NT2/D1 (cell line): ENCODE measurements around the gene KLF6.

Source experiments
- DNase-seq: peaks from one replicate; pipeline ENCODE4 v3.0.0-alpha.2; 2011; ENCODE audit warnings: low read depth, low spot score
- H3K27me3 ChIP-seq: 2 replicates; pipeline ENCODE4 v1.6.0; 2011; ENCODE audit warnings: mild to moderate bottlenecking; ENCODE audit not compliant: insufficient read length, insufficient read depth
- H3K36me3 ChIP-seq: 2 replicates; pipeline ENCODE4 v1.6.1; 2011; ENCODE audit warnings: mild to moderate bottlenecking, low read length, mixed read lengths; ENCODE audit not compliant: insufficient read depth, insufficient read length
- H3K4me1 ChIP-seq: 2 replicates; pipeline ENCODE4 v1.5.1; 2011; ENCODE audit not compliant: insufficient read depth, insufficient read length
- H3K4me3 ChIP-seq: 2 replicates; pipeline ENCODE4 v1.5.1; 2011; ENCODE audit warnings: low read depth; ENCODE audit not compliant: insufficient read length
- H3K9ac ChIP-seq: 2 replicates; pipeline ENCODE4 v1.6.0; 2011; ENCODE audit warnings: low read depth; ENCODE audit not compliant: insufficient read length
- H3K9me3 ChIP-seq: 2 replicates; pipeline ENCODE4 v1.5.1; 2011; ENCODE audit warnings: mild to moderate bottlenecking, low read length; ENCODE audit not compliant: insufficient read depth
- SUZ12 ChIP-seq: IDR thresholded peaks from 2 replicates; pipeline ENCODE4 v1.6.1; 2011; ENCODE audit not compliant: insufficient read length, insufficient read depth; ENCODE audit errors: extremely low read depth
- YY1 ChIP-seq: IDR thresholded peaks from 2 replicates; pipeline ENCODE4 v1.6.1; 2011; ENCODE audit not compliant: insufficient read length, insufficient read depth
- ZNF274 ChIP-seq: IDR thresholded peaks from 2 replicates; pipeline ENCODE4 v1.6.1; 2011; ENCODE audit warnings: mild to moderate bottlenecking, low read depth, low read length

KLF6 gene

GRCh38 chr10:3754727-3755439 is 30.1 kb downstream of the KLF6 start:
- DNase-seq = no peak
- no peak for TF ChIP-seq SUZ12
- TF ChIP-seq ZNF274 = no peak
- no peak for TF ChIP-seq YY1
- no peak overlapping the region for H3K4me3 ChIP-seq
- no peaks in the 10 kb centered on the region for H3K36me3 ChIP-seq
- H3K9me3 ChIP-seq = no peaks in the 10 kb centered on the region
- H3K4me1 ChIP-seq = no peaks in the 10 kb centered on the region
- no peaks in the 10 kb centered on the region for H3K27me3 ChIP-seq
- H3K9ac ChIP-seq = no peak overlapping the region

- Histone ChIP-seq H3K36me3 (no peaks in the 10 kb centered on the region), H3K27me3 (no peaks in the 10 kb centered on the region), H3K9ac (no peak overlapping the region), H3K4me1 (no peaks in the 10 kb centered on the region), H3K4me3 (no peak overlapping the region), H3K9me3 (no peaks in the 10 kb centered on the region)
- TF ChIP-seq YY1 (no peak), ZNF274 (no peak), SUZ12 (no peak)
- DNase-seq = no peak
Observed at GRCh38 chr10:3750854-3751253, 34.2 kb downstream of the KLF6 start.

- Histone ChIP-seq H3K9me3 (no peaks in the 10 kb centered on the region), H3K36me3 (no peaks in the 10 kb centered on the region), H3K4me3 (no peak overlapping the region), H3K9ac (no peak overlapping the region), H3K27me3 (no peaks in the 10 kb centered on the region), H3K4me1 (no peaks in the 10 kb centered on the region)
- TF ChIP-seq YY1 = no peak
- DNase-seq = no peak
Observed at GRCh38 chr10:3750006-3750816, 34.8 kb downstream of the KLF6 start.

- H3K4me3 ChIP-seq = no peak overlapping the region
- no peaks in the 10 kb centered on the region for H3K9me3 ChIP-seq
- H3K9ac ChIP-seq = no peak overlapping the region
- H3K4me1 ChIP-seq = no peaks in the 10 kb centered on the region
- no peak for TF ChIP-seq YY1
- TF ChIP-seq ZNF274 = no peak
- TF ChIP-seq SUZ12 = no peak
- H3K36me3 ChIP-seq = no peaks in the 10 kb centered on the region
- no peaks in the 10 kb centered on the region for H3K27me3 ChIP-seq
- no peak for DNase-seq
Observed at GRCh38 chr10:3749600-3749999, 35.4 kb downstream of the KLF6 start.

DNA sequence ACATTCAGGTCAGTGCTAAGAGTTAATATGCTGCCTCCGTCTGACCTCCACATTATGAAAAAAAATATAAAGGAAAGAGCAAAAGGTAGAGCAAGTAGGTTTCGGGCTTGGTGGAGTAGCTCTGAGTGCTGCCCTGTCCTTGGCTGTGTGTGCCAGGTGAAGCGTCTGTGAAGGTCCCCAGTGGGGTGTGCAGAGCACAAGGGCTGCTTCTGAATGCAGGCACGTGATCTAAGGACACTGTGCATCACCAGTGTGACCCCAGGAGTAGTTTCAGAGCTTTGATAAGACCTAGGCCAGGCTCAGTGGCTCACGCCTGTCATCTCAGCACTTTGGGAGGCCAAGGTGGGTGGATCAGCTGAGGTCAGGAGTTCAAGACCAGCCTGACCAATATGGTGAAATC is 36.0 kb downstream of the KLF6 start:
- no peak for TF ChIP-seq YY1
- no peak for TF ChIP-seq ZNF274
- TF ChIP-seq SUZ12 = no peak
- Histone ChIP-seq H3K4me3 (no peak overlapping the region), H3K9ac (no peak overlapping the region), H3K9me3 (no peaks in the 10 kb centered on the region), H3K36me3 (no peaks in the 10 kb centered on the region), H3K4me1 (no peaks in the 10 kb centered on the region), H3K27me3 (no peaks in the 10 kb centered on the region)
- no peak for DNase-seq

DNA sequence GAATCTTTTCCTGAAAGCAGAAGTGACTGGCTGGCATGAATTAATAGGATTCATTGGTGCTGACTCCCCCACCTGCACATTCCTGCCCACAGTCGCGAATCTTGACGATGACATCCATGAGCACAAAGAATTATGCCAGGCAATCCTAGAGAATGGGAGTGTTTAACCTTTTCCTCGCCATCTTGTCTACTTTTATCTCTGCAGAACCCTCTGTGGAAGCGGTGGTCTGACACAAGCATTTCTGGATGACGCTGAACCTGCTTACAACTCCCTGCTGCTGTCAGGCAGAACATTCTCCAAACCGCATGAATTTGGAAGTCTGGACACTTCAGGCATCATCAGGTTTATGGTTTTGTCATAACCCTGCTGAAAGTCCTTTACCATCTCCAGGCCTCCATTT is 36.5 kb downstream of the KLF6 start:
- no peaks in the 10 kb centered on the region for H3K27me3 ChIP-seq
- no peak for DNase-seq
- no peak overlapping the region for H3K4me3 ChIP-seq
- no peak overlapping the region for H3K9ac ChIP-seq
- H3K4me1 ChIP-seq = no peaks in the 10 kb centered on the region
- TF ChIP-seq ZNF274 (no peak), YY1 (no peak), SUZ12 (no peak)
- no peaks in the 10 kb centered on the region for H3K9me3 ChIP-seq
- H3K36me3 ChIP-seq = no peaks in the 10 kb centered on the region

GRCh38 chr10:3747984-3748383 is 37.0 kb downstream of the KLF6 start:
- Histone ChIP-seq H3K36me3 (no peaks in the 10 kb centered on the region), H3K4me3 (no peak overlapping the region), H3K9me3 (no peaks in the 10 kb centered on the region), H3K4me1 (no peaks in the 10 kb centered on the region), H3K27me3 (no peaks in the 10 kb centered on the region), H3K9ac (no peak overlapping the region)
- TF ChIP-seq ZNF274 (no peak), YY1 (no peak), SUZ12 (no peak)
- DNase-seq = no peak
